M059J (cell line): ENCODE measurements around the gene B4GALT5. TPM values are rescaled to one million over a fixed set of nuclear protein-coding genes. Genes with fewer than 3 reads are reported as not detected.

Source experiments
- DNase-seq: peaks from one replicate; pipeline ENCODE4 v3.0.0-alpha.2; 2012; ENCODE audit warnings: low read depth
- total RNA-seq: library from RNA; depleted of rRNA; stranded (reverse); fragments of >200 nt; shearing (Covaris generic); gene quantifications from 2 replicates; pipeline ENCODE4 v1.2.3, GENCODE V29; 2014

Gene B4GALT5
- total RNA-seq, 1 experiment from 2014 or later: 46.0 TPM

DNA sequence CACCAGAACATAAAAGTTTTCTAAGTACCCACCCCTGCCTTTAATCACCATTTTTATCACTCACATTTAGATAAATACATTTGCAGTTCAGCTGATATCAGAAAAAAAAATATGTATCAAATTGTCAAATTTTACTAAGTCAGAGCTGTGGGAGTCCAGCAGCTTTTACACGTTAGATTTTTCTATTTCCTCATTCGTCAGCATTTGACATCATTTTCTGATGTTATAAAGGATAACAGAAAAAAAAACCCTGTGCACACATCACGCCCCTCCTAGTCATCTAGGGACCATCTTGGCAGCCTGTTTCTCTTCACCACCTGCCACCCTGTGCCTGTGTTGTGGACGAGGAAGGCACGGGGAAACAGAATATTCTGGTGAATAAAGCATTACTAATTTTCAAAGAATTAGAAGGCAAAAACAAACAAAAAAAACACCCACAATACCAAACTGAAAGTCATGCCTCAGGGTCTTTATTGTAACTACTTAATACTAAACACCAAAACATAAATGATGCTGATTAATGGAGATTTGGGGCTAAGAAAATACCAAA, 12.4 kb downstream of the B4GALT5 start:
- DNase-seq: peak; percentile 76

DNA sequence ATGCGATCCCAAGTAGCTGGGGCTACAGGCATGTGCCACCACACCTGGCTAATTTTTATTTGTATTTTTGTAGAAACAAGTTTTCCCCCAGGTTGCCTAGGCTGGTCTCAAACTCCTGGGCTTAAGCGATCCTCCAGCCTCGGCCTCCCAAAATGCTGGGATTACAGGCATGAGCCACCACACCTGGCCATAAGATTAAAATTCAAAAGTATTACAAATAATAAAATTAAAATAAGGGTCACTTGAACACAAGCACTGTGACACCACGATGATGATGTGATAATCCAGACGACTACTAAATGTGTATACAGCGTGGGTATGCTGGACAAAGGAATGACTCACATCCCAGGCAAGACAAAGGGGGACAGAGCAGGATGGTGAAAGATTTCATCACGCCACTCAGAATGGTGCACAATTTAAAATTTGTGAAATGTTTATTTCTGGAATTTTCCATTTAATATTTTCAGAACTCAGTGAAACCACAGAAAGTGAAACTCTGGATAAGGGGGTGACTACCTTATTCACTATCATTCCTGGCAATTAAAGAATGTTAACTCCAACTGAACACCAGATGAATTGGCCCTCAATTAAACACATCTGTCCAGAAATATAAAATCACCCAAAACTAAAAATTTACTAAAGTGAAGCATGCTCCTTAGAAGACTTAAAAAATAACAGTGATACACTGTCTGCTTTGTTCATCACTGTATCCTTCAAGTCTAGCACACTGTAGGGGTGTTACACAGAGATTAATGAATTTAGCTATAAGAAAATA, 13.1 kb downstream of the B4GALT5 start:
- DNase-seq: peak; percentile 88

DNA sequence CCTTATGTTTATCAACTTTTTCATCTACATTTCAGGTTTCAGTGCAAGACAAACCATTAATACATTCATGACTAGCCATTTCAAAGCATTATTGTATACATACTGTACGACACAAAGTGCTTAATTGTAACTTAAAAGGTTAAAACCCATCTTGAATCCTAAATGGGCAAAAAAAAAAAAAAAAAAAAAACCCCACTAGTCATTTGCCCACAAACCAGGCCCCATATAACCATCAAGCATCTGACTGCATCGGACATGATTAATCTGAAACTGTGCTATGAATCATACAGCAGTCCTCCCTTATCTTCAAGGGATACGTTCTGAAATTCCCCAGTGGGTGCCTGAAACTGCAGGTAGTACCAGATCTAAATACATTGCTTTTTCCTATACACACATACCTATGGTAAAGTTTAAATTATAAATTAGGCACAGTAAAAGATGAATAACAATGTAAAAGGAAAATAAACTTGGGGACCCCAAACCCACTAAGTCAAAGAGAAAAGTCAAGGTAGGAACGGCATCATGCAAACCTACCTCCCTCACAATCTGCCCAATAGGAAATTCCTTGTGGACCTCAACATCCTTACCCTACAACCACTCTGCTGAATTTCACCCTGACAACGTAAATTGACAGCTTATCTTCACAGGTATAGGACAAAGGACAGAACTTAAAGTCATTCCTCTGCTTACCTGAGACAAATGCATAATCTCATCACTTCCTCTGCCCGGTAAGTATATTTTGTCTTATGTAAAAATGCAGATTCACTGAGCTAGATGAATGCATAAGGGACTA, 14.3 kb downstream of the B4GALT5 start:
- peak; percentile 90 for DNase-seq

DNA sequence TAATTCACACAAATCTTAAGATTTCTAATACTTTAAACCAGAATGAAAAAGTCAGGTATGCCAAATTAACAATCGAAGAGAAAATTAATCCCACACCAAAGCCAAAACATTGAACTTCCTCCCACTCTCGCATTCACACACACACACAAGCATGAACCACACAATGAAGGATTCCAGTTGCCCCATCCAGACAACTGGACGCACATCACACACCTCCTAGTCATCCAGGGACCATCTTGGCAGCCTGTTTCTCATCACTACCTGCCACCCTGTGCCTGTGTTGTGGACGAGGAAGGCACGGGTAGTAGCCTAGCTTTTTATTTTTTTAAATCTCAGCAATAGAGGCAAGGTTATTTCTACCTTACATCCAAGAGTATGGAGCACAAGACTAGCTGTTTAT, 15.2 kb downstream of the B4GALT5 start:
- no peak for DNase-seq

DNA sequence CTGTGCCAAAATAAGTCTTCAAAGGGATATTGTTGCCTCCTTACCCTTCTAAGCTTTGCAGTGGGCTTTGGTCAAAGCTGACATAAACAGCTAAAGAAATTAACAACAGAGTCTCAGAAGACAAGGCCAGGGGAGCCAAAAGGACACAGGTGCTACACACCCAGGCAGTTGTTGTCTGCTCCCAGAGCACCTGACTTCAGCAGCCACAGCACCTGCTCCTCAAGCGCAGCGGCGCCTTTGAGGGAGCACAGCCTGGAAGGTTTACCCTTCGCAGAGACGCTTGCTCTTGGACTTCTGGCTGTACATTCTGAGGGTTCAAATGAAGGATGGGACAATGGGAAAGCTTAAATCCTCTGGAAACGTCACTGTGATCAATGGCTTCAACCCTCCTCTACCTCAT, 16.6 kb downstream of the B4GALT5 start:
- DNase-seq: no peak

DNA sequence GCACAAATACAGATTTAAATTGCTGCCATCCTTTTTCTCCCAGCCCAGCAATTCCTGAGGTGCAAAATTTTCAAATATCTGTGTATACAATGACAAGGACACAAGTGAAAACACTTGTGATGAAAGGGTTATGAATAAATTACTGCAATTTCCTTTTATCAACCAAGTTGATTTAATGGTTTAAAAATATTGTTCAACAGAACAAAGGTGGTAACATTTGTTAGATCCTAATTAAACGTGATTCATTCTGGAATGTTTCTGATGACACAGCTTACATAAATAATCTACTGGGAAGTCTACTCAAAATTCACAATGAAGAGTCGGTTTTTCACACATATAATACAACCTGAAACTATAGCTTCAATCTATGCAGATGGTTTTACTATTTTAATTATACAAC, 17.1 kb downstream of the B4GALT5 start:
- DNase-seq: peak; percentile 56

DNA sequence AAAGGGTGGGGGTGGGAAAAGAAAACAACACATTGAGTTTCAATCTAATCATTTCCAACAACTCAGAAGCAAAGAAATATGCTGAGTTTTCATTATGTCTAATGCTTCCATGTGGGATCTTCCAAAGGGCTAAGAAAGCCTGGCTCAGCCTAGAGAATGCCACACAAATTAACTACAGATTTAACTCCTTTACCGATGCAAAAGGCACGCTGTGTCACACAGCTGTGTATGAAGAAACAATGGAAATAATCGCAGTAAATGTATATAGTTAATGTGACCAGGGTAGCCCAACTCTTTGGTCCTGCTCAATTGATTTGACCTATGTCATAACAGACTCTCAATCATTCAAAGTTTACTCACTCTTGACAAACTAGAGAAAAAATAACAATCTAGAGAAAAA, 17.8 kb downstream of the B4GALT5 start:
- DNase-seq: no peak

DNA sequence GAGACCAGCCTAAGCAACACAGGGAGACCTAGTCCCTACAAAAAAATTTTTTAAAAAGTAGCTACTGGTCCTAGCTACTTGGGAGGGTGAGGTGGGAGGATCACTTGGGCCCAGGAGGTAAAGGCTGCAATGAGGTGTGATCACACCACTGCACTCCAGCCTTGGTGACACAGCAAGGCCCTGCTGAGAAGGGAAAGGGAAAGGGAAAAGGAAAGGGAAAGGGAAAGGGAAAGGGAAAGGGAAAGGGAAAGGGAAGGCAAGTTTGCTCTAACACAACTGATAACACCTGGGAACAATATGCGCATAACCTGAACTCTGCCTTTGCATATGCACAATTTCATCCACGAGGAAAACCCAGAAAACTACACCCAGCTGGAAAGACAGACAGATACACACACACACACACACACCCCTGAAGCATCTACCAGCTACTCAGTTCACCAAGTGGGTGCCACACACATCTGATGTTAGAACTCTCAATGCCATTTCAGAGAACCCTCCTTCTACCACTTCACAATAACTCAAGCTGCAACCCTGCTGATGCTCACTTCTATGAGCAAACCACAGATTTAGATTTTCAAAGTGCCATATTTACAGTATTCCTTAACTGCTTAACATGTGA, 19.1 kb downstream of the B4GALT5 start:
- DNase-seq: no peak

DNA sequence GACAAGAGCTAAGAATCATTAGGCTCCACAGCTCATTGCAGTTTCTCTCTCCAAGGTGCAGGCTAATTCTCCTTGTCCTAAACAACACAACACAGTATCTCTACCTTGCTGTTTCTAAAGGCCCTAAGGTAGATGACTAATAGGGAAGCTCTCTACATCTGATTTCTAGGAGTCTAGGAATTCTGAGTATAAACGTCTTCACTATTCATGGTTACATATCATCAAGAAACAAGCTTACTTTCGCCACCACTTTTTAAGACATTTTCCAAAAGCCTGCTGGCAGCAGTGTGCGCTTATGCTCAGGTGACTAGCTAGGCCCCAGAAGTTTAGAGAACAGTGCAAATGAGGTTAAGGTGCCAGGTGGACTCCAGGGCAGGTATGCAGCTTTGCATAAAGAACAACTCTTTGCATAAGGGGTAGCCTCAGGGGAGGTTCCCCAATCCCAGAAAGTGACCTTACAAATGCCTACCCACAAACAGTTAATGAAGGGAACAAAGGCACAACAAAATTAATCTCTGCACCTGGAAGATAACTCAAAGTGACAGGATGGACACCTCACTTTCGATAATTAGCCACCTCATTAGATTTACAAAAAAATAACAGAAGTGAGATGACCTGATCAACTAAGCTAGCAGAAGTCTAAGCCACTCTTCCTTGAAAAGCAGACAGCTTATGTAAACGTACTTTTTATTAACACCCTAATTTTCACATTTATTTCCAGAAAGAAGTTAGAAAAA, 20.1 kb downstream of the B4GALT5 start:
- DNase-seq: peak; percentile 52

DNA sequence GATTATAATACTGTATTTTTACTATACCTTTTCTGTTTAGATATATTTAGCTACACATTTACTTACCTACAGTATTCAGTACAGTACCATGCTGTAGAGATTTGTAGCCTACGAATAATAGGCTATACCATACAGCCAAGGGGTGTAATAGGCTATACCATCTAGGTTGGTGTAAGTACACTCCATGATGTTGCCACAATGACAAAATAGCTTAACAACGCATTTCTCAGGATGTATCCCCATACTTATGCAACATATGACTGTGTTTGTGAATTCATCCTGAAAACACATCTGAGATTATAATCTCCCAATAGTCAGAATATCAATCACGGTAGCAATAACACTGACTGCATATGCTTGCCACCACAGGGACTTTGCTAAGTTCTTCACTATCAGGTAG, 20.7 kb downstream of the B4GALT5 start:
- DNase-seq: no peak

DNA sequence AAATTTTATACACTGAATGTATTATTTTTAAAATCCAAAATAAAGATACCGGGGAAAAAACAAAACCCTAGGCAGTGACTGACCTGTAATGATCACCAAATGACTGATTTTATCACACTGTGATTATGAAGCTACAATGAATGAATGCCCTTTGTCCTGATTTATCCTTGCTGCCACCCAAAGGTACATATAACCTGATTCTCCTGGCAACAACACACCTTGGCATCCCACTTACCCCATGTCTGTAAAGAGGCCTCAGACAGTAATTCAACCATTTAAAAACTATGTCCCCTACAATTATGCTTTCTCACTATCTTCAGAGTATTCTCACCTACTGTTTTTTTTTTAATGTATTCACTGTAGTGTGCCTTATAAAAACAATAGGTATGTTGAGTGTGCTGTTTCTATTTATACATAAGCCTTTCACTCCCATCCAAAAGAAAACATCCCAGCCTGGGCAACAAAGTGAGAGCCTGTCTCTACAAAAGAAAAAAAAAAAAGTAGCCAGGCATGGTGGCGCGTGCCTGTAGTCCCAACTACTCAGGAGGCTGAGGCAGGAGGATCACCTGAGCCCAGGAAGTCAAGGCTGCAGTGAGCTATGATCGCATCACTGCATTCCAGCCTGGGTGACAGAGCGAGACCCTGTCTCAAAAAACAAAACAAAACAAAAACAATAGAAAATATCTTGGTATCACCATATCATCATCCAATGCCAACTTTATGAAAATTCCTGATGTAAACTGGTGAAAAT, 21.7 kb downstream of the B4GALT5 start:
- DNase-seq: no peak

DNA sequence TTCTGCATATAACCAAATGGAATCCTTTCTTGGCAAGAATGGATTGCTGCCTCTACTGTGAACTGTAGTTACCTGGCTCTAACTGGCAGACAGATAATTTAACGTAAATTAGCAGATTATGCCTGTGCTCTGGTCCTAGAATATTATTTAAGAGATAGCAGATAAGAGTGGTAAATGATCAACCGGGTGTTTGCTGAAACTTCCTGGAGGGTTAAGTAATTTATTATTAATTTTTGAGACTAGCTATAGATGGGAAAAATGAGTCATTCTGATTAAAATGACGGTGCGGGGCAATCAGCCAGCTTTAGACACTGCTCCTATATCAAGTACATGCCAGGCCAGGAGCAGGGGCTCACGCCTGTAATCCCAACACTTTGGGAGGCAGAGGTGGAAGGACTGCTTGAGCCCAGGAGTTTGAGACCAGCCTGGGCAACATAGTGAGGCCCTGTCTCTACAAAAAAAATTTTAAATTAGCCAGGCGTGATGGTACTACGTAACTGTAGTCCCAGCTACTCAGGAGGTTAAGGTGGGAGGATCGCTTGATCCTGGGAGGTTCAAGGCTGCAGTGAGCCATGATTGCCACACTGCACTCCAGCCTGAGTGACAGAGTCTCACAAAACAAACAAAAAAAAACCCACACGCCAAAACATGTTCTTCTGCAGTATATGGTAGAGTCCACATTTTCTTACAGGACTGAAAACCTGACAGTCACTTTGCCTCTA, 22.6 kb downstream of the B4GALT5 start:
- DNase-seq: no peak

DNA sequence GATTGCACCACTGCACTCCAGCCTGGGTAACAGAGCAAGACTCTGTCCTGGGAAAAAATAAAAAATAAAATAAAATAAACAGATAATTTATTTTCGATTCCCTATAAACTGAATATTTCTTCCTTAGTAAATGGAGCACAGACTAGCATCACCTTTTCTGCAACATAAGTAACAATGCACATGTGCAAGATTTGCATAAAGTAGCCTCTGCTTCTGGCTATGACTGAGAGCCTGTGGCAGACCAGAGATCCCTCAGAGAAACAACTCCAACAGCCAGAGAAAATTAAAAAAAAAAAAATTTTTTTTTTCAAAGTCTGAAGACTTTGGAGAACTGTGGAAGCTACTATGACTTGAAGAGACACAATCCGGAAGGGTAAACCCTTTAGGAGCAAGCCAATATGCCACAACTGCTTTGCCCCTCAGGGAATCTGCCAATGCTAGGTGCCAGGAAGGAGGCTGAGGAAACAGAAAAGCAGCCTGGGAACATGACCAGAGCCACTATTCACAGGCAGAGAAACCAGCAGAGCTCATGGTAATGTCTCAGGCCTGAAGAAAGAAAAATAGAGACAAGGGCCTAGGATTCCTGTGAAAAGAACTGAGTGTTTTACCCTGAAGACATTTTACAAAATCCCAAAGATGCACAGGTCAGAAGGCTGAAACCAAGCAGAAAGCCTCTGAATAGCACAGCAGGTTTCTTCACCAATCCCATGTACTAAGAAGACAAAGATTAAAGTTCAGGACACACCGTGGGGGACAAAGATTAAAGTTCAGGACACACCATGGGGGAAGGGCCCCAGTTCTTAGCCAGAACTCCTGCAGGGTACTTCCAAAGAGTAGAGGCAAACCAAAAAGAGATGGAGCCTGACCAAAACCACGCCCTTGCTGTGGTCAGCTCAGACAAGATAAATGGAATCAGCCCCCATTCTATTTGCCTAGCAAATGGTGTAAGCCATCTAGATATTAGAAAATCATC, 25.8 kb downstream of the B4GALT5 start:
- DNase-seq: no peak

DNA sequence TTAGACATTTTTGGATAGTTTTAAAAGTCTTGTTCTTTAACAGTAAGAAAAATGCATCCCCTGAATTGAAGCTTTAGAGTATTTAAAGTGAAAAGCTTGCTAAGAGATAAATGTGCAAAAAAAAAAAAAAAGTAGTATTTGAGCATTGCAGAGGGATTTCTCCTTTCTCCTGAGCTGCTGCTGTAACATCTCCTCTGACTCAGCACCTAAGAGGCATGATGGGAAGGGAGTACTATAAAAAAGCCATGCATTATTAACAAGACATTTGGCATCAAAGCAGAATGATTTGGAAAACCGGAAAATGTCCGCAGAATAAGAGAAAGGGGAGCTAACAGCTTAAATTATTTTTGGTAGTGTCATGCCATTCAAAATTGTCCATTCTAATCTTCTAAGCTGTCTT, 27.9 kb downstream of the B4GALT5 start:
- DNase-seq: peak; percentile 71

DNA sequence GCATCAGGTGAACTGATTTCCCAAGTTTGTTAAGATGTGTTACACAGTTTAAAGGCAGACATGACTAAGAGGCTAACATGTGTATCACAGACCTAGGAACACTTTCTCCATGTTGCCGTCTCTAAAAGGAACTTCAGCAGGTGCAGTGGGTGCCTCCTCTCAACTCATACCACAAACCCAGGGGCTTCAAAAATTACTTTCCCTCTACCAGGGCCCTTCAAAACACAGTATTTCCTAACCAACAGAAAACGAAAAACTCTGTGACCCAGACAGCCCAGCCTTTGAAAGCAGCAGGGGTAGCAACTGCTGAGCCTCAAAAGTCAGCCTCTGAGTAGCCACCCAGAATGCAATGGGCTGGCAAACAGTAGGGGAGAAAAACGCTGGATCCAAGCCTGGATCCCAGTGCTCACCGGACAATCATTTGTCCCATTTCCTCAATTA, 28.5 kb downstream of the B4GALT5 start:
- DNase-seq: no peak

DNA sequence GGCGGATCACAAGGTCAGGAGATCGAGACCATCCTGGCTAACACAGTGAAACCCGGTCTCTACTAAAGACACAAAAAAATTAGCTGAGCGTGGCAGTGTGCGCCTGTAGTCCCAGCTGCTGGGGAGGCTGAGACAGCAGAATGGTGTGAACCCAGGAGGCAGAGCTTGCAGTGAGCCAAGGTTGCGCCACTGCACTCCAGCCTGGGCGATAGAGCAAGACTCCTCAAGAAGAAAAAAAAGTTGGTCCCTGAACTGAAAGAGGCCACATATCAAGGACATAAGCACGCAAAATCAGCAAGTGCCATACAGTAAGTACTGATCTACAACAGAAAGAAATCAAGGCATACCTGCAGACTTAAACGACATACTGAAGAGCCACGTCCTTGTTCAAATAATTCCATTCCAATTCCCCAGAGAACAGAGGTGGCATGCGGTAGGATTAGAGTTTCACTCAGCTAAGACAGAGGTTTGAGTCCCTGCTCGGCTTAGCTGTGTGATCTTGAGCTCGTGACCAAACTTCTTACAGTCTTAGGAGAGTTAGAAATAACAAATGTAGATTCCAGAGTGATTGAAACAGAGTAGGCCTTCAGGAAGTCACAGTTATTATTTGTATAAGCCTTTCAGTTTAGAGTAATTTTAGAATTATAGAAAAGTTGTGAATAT, 29.2 kb downstream of the B4GALT5 start:
- no peak for DNase-seq

DNA sequence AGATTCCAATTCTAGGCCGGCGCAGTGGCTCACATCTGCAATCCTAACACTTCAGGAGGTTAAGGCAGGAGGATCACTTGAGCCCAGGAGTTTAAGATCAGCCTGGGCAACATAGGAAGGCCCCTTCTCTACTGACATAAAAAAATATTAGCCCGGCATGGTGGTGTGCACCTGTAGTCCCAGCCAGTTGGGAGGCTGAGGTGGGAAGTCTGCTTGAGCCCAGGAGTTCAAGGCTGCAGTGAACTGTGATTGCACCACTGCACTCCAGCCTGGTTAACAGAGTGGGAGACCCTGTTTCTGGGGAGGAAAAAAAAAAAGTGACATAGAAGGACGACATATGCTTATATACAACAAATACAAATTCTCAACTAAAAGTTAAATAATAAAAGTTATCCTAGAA, 30.9 kb downstream of the B4GALT5 start:
- no peak for DNase-seq

DNA sequence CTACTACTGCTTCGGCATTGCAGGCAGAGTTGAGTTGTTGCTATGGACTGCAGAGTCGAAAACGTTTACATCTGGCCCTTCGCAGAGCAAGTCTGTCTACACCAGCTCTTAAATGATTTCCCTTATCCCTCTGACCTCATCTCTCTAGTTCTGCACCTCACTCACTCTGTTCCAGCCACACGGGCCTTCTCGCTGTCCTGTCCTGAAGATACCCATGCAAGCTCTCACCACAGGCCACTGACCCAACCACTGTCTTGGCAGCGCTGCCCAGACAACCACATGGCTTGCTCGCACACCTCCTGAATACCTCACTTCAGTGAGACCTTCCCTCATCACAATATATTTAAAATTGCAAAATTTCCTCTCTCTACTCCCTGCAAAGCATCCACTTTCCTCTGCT, 31.4 kb downstream of the B4GALT5 start:
- no peak for DNase-seq

DNA sequence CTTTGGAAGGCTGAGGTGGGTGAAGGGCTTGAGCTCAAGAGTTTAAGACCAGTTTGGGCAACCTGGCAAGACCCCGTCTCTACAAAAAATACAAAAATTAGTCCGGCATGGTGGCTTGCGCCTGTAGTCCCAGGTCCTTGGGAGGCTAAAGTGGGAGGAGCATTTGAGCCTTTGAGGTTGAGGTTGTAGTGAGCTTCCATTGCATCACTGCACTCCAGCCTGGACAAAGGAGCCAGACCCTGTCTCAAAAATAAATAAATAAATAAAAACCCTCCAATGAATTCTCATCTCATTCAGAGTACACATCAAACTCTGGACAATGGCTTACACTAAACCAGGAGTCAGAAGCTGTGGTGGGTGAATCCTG, 31.8 kb downstream of the B4GALT5 start:
- no peak for DNase-seq
